ENCODE data around the gene TTC39C. TPM values are rescaled to one million over a fixed set of nuclear protein-coding genes. Genes with fewer than 3 reads are reported as not detected.

TTC39C gene
- total and polyA plus RNA-seq, 2 donors (not counting 1 experiment from before 2014, with no cell fraction given) = 15.8 to 32.0 TPM

- Histone ChIP-seq H3K9me3 (ENCODE audit: control insufficient read depth, insufficient read depth, low read depth, low read length) (no peaks in the 10 kb centered on the region), H3K4me2 (ENCODE audit: extremely low read depth, insufficient read depth, low read length) (no peak overlapping the region), H3K4me1 (ENCODE audit: control insufficient read depth, extremely low read depth, insufficient read depth, low read length) (no peaks in the 10 kb centered on the region), H3K27me3 (ENCODE audit: control insufficient read depth, insufficient read depth, low read length) (no peaks in the 10 kb centered on the region), H3K27ac (ENCODE audit: insufficient read depth, low read length) (no peak overlapping the region), H3K9ac (ENCODE audit: insufficient read depth, low read length) (no peak overlapping the region), H3K36me3 (ENCODE audit: control insufficient read depth, insufficient read depth, low read length) (peaks cover 2% of the 10 kb centered on the region), H3K4me3 (replicated peaks in 1 of 4; ENCODE audit: control extremely low read depth in 1 of 4, insufficient read depth in 1 of 4, low read depth in 3 of 4, low read length in 4 of 4) (no peak overlapping the region), H2AFZ (ENCODE audit: low read length) (no peak overlapping the region), H3K79me2 (ENCODE audit: control insufficient read depth, insufficient read depth, low read length) (no peaks in the 10 kb centered on the region), H4K20me1 (ENCODE audit: control insufficient read depth, extremely low read depth, insufficient read depth, low read length) (no peaks in the 10 kb centered on the region)
- no peak for TF ChIP-seq EZH2 (IDR thresholded peaks at IDR 0.05; ENCODE audit: low read length, missing control alignments)
- TF ChIP-seq, protein P1, sequence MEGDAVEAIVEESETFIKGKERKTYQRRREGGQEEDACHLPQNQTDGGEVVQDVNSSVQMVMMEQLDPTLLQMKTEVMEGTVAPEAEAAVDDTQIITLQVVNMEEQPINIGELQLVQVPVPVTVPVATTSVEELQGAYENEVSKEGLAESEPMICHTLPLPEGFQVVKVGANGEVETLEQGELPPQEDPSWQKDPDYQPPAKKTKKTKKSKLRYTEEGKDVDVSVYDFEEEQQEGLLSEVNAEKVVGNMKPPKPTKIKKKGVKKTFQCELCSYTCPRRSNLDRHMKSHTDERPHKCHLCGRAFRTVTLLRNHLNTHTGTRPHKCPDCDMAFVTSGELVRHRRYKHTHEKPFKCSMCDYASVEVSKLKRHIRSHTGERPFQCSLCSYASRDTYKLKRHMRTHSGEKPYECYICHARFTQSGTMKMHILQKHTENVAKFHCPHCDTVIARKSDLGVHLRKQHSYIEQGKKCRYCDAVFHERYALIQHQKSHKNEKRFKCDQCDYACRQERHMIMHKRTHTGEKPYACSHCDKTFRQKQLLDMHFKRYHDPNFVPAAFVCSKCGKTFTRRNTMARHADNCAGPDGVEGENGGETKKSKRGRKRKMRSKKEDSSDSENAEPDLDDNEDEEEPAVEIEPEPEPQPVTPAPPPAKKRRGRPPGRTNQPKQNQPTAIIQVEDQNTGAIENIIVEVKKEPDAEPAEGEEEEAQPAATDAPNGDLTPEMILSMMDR (conservative IDR thresholded peaks at IDR 0.05 in 1 of 2, IDR thresholded peaks at IDR 0.05 in 1 of 2; ENCODE audit: low read depth in 1 of 2, low read length in 2 of 2) = no peak
- DNase-seq (ENCODE audit: low read depth in 2 of 2) = no peak
These were observed 138.8 kb downstream of the TTC39C start for GRCh38 chr18:24153397-24153796.

GRCh38 chr18:24157855-24158254 lies 143.3 kb downstream of the TTC39C start:
- H3K9ac ChIP-seq (ENCODE audit: insufficient read depth, low read length) = no peak overlapping the region
- H3K27ac ChIP-seq (ENCODE audit: insufficient read depth, low read length) = no peak overlapping the region
- H3K27me3 ChIP-seq (ENCODE audit: control insufficient read depth, insufficient read depth, low read length) = no peaks in the 10 kb centered on the region
- H3K4me1 ChIP-seq (ENCODE audit: control insufficient read depth, extremely low read depth, insufficient read depth, low read length) = no peaks in the 10 kb centered on the region
- H3K79me2 ChIP-seq (ENCODE audit: control insufficient read depth, insufficient read depth, low read length) = no peaks in the 10 kb centered on the region
- H2AFZ ChIP-seq (ENCODE audit: low read length) = no peak overlapping the region
- TF ChIP-seq EZH2 (IDR thresholded peaks at IDR 0.05; ENCODE audit: low read length, missing control alignments) = no peak
- TF ChIP-seq, protein P1 (conservative IDR thresholded peaks at IDR 0.05 in 1 of 2, IDR thresholded peaks at IDR 0.05 in 1 of 2; ENCODE audit: low read depth in 1 of 2, low read length in 2 of 2) = no peak
- no peaks in the 10 kb centered on the region for H4K20me1 ChIP-seq (ENCODE audit: control insufficient read depth, extremely low read depth, insufficient read depth, low read length)
- H3K4me3 ChIP-seq (replicated peaks in 1 of 4; ENCODE audit: control extremely low read depth in 1 of 4, insufficient read depth in 1 of 4, low read depth in 3 of 4, low read length in 4 of 4) = no peak overlapping the region
- H3K9me3 ChIP-seq (ENCODE audit: control insufficient read depth, insufficient read depth, low read depth, low read length) = no peaks in the 10 kb centered on the region
- no peak overlapping the region for H3K4me2 ChIP-seq (ENCODE audit: extremely low read depth, insufficient read depth, low read length)
- peaks cover 6% of the 10 kb centered on the region for H3K36me3 ChIP-seq (ENCODE audit: control insufficient read depth, insufficient read depth, low read length)
- no peak for DNase-seq (ENCODE audit: low read depth in 2 of 2)

- Histone ChIP-seq H4K20me1 (ENCODE audit: control insufficient read depth, extremely low read depth, insufficient read depth, low read length) (no peaks in the 10 kb centered on the region), H3K36me3 (ENCODE audit: control insufficient read depth, insufficient read depth, low read length) (peaks cover 8% of the 10 kb centered on the region), H2AFZ (ENCODE audit: low read length) (no peak overlapping the region), H3K4me1 (ENCODE audit: control insufficient read depth, extremely low read depth, insufficient read depth, low read length) (no peaks in the 10 kb centered on the region), H3K4me2 (ENCODE audit: extremely low read depth, insufficient read depth, low read length) (no peak overlapping the region), H3K9me3 (ENCODE audit: control insufficient read depth, insufficient read depth, low read depth, low read length) (no peaks in the 10 kb centered on the region), H3K27ac (ENCODE audit: insufficient read depth, low read length) (no peak overlapping the region), H3K9ac (ENCODE audit: insufficient read depth, low read length) (no peak overlapping the region), H3K79me2 (ENCODE audit: control insufficient read depth, insufficient read depth, low read length) (no peaks in the 10 kb centered on the region), H3K4me3 (replicated peaks in 1 of 4; ENCODE audit: control extremely low read depth in 1 of 4, insufficient read depth in 1 of 4, low read depth in 3 of 4, low read length in 4 of 4) (no peak overlapping the region), H3K27me3 (ENCODE audit: control insufficient read depth, insufficient read depth, low read length) (no peaks in the 10 kb centered on the region)
- no peak for TF ChIP-seq EZH2 (IDR thresholded peaks at IDR 0.05; ENCODE audit: low read length, missing control alignments)
- TF ChIP-seq, protein P1 (conservative IDR thresholded peaks at IDR 0.05 in 1 of 2, IDR thresholded peaks at IDR 0.05 in 1 of 2; ENCODE audit: low read depth in 1 of 2, low read length in 2 of 2) = no peak
- DNase-seq (ENCODE audit: low read depth in 2 of 2) = no peak
These were observed 145.5 kb downstream of the TTC39C start for GRCh38 chr18:24160086-24160485.
